ENCODE data around the gene ARL6IP4.

Gene ARL6IP4

DNA sequence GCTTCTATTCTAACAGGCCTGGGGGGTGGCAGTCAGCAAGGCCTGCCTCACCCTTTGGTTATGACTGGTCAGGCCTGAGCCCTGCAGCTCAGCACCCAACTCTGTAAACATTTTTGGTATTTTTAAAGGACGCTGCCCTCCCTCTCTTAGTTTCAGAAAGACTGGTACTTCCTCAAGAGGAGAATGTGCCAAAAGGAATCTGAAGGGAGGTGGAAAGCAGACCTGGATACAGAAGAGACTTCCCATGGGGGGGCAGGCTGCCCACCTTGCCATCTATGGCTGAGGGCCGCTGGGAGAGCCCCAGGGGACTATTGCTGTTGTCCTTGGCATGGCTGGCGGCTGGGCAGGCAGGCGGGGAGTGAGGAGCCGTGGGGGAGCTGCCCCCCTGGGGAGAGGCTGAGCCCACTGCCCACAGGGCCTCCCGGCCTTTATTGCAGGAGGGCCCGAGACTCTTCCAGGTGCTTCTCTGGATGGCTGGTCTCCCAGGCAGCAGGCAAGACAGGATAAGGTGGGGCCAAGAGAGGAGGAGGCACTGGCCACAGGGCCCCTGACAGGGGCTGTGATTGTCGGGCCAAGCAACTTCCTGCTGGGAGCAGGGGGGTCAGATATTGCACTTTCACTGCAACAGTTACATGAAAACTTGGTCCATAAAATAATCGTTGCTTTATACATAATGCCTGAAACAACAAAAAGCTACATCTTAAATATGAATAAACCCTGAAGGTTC lies 3.5 kb downstream of the ARL6IP4 start:
- no peak overlapping the region for H3K4me3 ChIP-seq (replicated peaks; ENCODE audit: low read depth, low read length)
- TF ChIP-seq, protein P1, sequence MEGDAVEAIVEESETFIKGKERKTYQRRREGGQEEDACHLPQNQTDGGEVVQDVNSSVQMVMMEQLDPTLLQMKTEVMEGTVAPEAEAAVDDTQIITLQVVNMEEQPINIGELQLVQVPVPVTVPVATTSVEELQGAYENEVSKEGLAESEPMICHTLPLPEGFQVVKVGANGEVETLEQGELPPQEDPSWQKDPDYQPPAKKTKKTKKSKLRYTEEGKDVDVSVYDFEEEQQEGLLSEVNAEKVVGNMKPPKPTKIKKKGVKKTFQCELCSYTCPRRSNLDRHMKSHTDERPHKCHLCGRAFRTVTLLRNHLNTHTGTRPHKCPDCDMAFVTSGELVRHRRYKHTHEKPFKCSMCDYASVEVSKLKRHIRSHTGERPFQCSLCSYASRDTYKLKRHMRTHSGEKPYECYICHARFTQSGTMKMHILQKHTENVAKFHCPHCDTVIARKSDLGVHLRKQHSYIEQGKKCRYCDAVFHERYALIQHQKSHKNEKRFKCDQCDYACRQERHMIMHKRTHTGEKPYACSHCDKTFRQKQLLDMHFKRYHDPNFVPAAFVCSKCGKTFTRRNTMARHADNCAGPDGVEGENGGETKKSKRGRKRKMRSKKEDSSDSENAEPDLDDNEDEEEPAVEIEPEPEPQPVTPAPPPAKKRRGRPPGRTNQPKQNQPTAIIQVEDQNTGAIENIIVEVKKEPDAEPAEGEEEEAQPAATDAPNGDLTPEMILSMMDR (IDR thresholded peaks at IDR 0.05; ENCODE audit: low read depth, low read length, missing control alignments): no peak
- DNase-seq (ENCODE audit: extremely low read depth, low read depth): no peak

DNA sequence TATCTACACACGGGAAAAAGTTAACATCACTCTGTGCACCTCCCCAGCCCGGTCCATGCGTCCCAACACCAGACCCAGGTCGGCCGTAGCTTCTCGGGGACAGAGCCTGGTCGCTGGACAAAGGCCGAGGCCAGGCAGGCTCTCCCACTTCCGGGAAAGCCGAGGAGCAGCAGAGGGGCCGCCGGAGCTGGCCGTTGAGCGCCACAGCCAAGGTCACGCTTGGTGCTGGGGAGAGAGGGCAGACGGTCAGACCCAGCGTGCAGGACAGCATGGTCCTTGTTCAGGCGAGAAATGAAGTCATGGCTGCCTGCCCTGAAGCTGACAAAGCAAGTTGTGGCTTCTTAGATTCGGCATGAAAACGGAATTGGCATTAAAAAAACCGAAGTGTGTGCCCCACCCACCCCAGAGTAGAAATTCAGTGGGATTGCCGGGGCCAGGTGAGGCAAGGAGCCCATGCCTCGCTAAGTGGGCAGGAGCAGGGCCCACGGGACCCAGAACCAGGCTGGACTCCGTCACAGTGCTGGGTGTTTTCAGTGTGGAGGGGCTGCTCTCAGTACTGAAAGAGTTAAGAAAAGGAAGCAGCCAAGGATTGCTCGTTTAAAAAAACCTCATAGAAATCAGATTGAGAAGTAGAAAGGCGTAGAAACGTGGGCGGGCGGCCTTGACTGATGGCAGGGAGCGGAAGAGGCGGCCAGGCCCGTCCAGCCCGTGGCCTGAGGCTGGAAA lies 4.3 kb downstream of the ARL6IP4 start:
- H3K4me3 ChIP-seq (replicated peaks; ENCODE audit: low read depth, low read length): no peak overlapping the region
- TF ChIP-seq, protein P1 (IDR thresholded peaks at IDR 0.05; ENCODE audit: low read depth, low read length, missing control alignments): no peak
- DNase-seq (ENCODE audit: extremely low read depth, low read depth): no peak

DNA sequence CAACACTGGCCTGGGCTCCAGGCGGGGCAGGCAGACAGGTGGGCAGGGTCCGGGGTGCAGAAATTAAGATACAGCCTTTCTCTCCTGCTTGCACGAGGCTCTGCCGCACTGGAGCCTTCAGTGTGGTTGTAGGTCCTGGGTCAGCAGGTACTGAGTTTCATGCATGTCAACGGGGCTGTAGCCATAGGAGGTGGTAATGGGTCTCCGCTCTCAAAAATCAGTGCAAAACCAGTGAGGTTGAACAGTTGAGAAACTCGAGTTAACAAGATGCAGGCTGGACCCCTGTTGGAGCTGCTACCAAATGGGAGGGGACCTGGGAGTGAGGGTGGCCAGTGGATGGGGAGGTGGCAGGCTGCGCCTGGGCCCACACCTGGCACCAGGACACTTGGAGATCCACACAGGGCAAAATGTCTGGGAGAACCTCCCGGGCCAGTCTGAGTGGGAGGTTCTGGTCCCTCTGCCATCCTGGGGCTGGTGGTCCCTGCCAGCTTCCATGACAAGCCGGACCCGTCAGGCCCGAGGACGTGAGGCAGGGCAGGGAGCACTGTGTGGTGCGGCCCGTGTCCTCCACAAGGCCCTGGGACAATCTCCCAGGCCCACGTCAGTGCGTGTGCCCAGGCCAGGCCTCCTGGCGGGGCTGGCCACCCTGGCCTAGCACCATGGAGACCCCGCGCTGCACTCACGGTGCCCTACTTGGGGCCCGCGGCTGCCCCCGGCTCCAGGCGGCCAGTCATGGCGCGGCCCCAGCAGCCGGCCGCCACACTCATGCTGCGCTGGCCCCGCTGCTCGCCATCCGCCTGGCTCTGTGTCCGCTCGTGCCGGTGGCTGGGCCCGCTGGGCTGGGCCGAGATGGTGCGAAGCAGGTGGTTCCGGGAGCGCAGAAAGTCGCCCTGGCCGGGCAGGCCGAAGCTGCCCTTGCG lies 5.1 kb downstream of the ARL6IP4 start:
- TF ChIP-seq, protein P1 (IDR thresholded peaks at IDR 0.05; ENCODE audit: low read depth, low read length, missing control alignments): no peak
- no peak overlapping the region for H3K4me3 ChIP-seq (replicated peaks; ENCODE audit: low read depth, low read length)

DNA sequence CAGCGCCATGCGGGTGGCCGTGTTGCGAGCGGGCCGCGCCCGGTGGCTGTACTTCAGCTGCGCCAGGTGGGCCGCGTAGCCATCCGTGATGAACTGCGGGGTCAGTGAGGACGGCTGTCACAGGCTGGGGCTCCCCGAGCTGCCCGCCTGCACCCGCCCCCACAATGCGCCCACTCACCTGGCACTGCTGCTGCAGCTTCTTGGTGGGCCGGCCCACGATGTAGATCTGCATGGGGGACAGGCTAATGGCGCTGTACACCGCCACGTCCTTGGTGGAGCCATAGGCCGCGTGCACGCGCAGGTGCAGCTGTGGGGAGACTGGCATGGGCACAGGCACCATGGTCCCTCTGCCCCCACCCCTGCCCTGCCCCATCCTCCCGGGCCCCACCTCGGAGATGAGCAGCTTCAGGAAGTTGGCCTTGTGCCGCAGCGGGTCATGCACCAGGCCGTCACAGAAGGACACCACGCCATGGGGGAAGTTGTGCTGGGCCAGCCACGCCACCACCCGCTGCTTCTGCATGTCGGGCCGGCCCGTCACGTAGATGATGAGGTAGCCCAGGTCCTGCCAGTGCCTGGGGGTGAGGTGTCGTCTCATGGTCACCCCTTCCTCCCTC lies 5.9 kb downstream of the ARL6IP4 start:
- TF ChIP-seq, protein P1 (IDR thresholded peaks at IDR 0.05; ENCODE audit: low read depth, low read length, missing control alignments): no peak
- no peak for DNase-seq (ENCODE audit: extremely low read depth, low read depth)
- H3K4me3 ChIP-seq (replicated peaks; ENCODE audit: low read depth, low read length): no peak overlapping the region

More for the DNA sequence above, 5.1 kb downstream of the ARL6IP4 start:
- no peak for DNase-seq (ENCODE audit: extremely low read depth, low read depth)

DNA sequence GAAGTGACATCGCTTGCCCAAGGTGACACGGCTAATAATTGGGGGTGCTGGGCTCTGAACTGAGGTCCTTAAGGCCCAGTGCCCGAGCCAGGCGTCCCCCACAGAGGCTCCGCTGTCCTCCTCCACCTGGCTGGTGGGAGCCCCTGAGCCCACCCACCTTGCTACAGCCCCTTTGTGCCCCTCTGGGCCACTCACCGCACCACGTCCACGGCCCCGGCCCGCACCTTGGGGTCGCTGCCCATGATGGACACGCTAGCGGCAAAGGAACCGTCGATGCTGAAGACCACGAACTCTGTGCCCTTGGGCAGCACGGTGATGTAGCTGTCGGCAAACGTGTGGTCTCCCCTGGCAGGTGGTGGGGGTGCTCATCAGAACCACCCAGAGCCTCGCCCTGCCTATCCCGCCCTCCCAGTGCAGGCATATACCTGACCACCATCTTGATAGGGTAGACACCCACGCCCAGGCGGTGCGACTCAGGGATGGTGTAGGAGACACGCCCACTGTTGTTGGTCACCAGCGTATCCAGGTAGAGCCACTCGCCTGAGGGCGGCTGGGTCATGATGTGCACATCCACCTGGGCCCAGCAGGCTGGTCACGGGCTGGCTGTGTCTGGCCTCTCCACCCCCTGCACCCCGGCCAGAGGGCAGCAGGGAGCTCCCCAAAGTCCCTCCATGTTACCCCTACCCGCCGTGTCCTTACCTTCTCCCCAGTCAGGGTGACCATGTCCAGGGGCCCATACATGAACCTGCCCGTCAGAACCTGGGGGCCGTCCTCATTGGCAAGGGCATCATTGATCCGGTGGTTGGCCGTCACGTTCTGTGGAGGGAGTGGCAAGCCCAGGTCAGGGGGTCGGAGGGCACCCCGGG lies 6.8 kb downstream of the ARL6IP4 start:
- TF ChIP-seq, protein P1 (IDR thresholded peaks at IDR 0.05; ENCODE audit: low read depth, low read length, missing control alignments): no peak
- DNase-seq (ENCODE audit: extremely low read depth, low read depth): no peak
- no peak overlapping the region for H3K4me3 ChIP-seq (replicated peaks; ENCODE audit: low read depth, low read length)

Measured in HFF-Myc (cell line).